22Rv1 (cell line): ENCODE measurements around the gene MTG2.

Experiments
- ZFX ChIP-seq: fragments of 450-650 bp; IDR thresholded peaks from 2 replicates; pipeline ENCODE4 v1.6.1; 2017; ENCODE audit warnings: antibody characterized with exemption, borderline replicate concordance
- TF ChIP-seq, protein P1 (sequence below): fragments of 450-650 bp; IDR thresholded peaks from 2 replicates; pipeline ENCODE4 v1.5.1; 2017; ENCODE audit warnings: mild to moderate bottlenecking

- TF ChIP-seq, protein P1, sequence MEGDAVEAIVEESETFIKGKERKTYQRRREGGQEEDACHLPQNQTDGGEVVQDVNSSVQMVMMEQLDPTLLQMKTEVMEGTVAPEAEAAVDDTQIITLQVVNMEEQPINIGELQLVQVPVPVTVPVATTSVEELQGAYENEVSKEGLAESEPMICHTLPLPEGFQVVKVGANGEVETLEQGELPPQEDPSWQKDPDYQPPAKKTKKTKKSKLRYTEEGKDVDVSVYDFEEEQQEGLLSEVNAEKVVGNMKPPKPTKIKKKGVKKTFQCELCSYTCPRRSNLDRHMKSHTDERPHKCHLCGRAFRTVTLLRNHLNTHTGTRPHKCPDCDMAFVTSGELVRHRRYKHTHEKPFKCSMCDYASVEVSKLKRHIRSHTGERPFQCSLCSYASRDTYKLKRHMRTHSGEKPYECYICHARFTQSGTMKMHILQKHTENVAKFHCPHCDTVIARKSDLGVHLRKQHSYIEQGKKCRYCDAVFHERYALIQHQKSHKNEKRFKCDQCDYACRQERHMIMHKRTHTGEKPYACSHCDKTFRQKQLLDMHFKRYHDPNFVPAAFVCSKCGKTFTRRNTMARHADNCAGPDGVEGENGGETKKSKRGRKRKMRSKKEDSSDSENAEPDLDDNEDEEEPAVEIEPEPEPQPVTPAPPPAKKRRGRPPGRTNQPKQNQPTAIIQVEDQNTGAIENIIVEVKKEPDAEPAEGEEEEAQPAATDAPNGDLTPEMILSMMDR, result no peak
- no peak for TF ChIP-seq ZFX
Measured at GRCh38 chr20:62192635-62193034, 9.8 kb downstream of the MTG2 start.
